Stimulated activated CD8-positive, alpha-beta memory T cell treated with anti-CD3 and anti-CD28 coated beads, Interleukin-15, amount 100 ng/mL, for 48 hours (primary cell): ENCODE measurements around the gene NHS.

Experiments used
- DNase-seq, 2 donors: peaks; one replicate each; pipeline ENCODE4 v3.0.0-alpha.2; 2020; ENCODE audit warnings: low read depth in 2 of 2

Gene NHS

GRCh38 chrX:17736478-17736855, 361.5 kb downstream of the NHS start:
- no peak for DNase-seq

- peak; percentile 72 to 82 for DNase-seq
These were observed 362.1 kb downstream of the NHS start, which contains the start of gene SCML1 for GRCh38 chrX:17736856-17737709. Gene SCML1 (plus strand): TSS chrX:17737493. CDS start chrX:17744187, 6,694 bp downstream.

- DNase-seq, result no peak
These were observed 362.6 kb downstream of the NHS start for GRCh38 chrX:17737710-17737985.

- peak in 1 of 2 donors; percentile 3 for DNase-seq
These were observed 363.1 kb downstream of the NHS start for GRCh38 chrX:17737986-17738713.

- no peak for DNase-seq
These were observed 363.9 kb downstream of the NHS start for GRCh38 chrX:17738737-17739535.

GRCh38 chrX:17740137-17741122, 365.4 kb downstream of the NHS start:
- no peak for DNase-seq

GRCh38 chrX:17741123-17741511, 366.1 kb downstream of the NHS start:
- no peak for DNase-seq

GRCh38 chrX:17743913-17744312, 368.9 kb downstream of the NHS start:
- no peak for DNase-seq

GRCh38 chrX:17744896-17745523, 370.0 kb downstream of the NHS start:
- DNase-seq, result no peak

GRCh38 chrX:17747692-17748091, 372.7 kb downstream of the NHS start:
- DNase-seq, result no peak

- no peak for DNase-seq
These were observed 373.7 kb downstream of the NHS start for GRCh38 chrX:17748684-17749083.

GRCh38 chrX:17750436-17750835, 375.4 kb downstream of the NHS start:
- DNase-seq, result no peak

- DNase-seq, result no peak
These were observed 383.4 kb downstream of the NHS start for GRCh38 chrX:17758382-17758781.

GRCh38 chrX:17759990-17760389, 385.0 kb downstream of the NHS start:
- DNase-seq, result no peak

- DNase-seq, result no peak
These were observed 392.7 kb downstream of the NHS start for GRCh38 chrX:17767734-17768133.

GRCh38 chrX:17768997-17769396, 394.0 kb downstream of the NHS start:
- no peak for DNase-seq

GRCh38 chrX:17769701-17770269, 394.8 kb downstream of the NHS start:
- no peak for DNase-seq

GRCh38 chrX:17773221-17773876, 398.3 kb downstream of the NHS start:
- DNase-seq, result no peak

GRCh38 chrX:17774053-17774452, 399.1 kb downstream of the NHS start:
- DNase-seq, result no peak

GRCh38 chrX:17778997-17779396, 404.0 kb downstream of the NHS start:
- no peak for DNase-seq
